SK-N-SH treated with all-trans-retinoic acid at 6 μM for 48 hours (cell line): ENCODE measurements around the gene AMBP.

Experiments used
- ATAC-seq: fragments of 200-7000 bp; cut with Tn5 transposase; 3 replicates; pipeline ENCODE4 v1.9.1; 2020; ENCODE audit warnings: mild to moderate bottlenecking, moderate library complexity
- ARNTL ChIP-seq: fragments of 450-650 bp; formaldehyde crosslinking; IDR thresholded peaks from 2 replicates; pipeline ENCODE4 v1.5.0; 2020; ENCODE audit warnings: low read depth, mild to moderate bottlenecking, moderate library complexity, borderline replicate concordance
- BACH2 ChIP-seq: fragments of 250-450 bp; sonication (Bioruptor Pico); IDR thresholded peaks from 2 replicates; pipeline ENCODE4 v1.9.0; 2021; ENCODE audit warnings: mild to moderate bottlenecking, borderline replicate concordance
- CSDC2 ChIP-seq: fragments of 250-450 bp; sonication (Bioruptor Pico); IDR thresholded peaks from 2 replicates; pipeline ENCODE4 v1.5.0; 2020; ENCODE audit warnings: mild to moderate bottlenecking, moderate library complexity
- GLIS3 ChIP-seq: fragments of 250-450 bp; sonication (Bioruptor Pico); IDR thresholded peaks from 2 replicates; pipeline ENCODE4 v1.5.0; 2020; ENCODE audit warnings: mild to moderate bottlenecking, moderate library complexity
- ISL1 ChIP-seq: fragments of 250-450 bp; sonication (Bioruptor Pico); IDR thresholded peaks from 2 replicates; pipeline ENCODE4 v2.1.2; 2022; ENCODE audit warnings: mild to moderate bottlenecking, moderate library complexity
- OSR1 ChIP-seq: fragments of 250-450 bp; sonication (Bioruptor Pico); IDR thresholded peaks from 2 replicates; pipeline ENCODE4 v1.8.0; 2022; ENCODE audit warnings: moderate library complexity, mild to moderate bottlenecking, inconsistent platforms
- PATZ1 ChIP-seq: fragments of 250-450 bp; sonication (Bioruptor Pico); IDR thresholded peaks from 2 replicates; pipeline ENCODE4 v1.8.0; 2020; ENCODE audit warnings: mild to moderate bottlenecking, moderate library complexity, borderline replicate concordance
- PPARA ChIP-seq: fragments of 250-450 bp; sonication (Bioruptor Pico); IDR thresholded peaks from 2 replicates; pipeline ENCODE4 v1.5.0; 2020; ENCODE audit warnings: mild to moderate bottlenecking, borderline replicate concordance
- RARB ChIP-seq: fragments of 250-450 bp; sonication (Bioruptor Pico); IDR thresholded peaks from 2 replicates; pipeline ENCODE4 v1.8.0; 2021; ENCODE audit warnings: mild to moderate bottlenecking, moderate library complexity
- SNAI2 ChIP-seq: fragments of 250-450 bp; sonication (Bioruptor Pico); IDR thresholded peaks from 2 replicates; pipeline ENCODE4 v1.5.0; 2020; ENCODE audit warnings: mild to moderate bottlenecking, moderate library complexity
- TCF4 ChIP-seq: fragments of 250-450 bp; sonication (Bioruptor Pico); IDR thresholded peaks from 2 replicates; pipeline ENCODE4 v1.8.0; 2021; ENCODE audit warnings: mild to moderate bottlenecking, moderate library complexity, borderline replicate concordance
- TOX ChIP-seq: fragments of 250-450 bp; sonication (Bioruptor Pico); IDR thresholded peaks from 2 replicates; pipeline ENCODE4 v1.8.0; 2021; ENCODE audit warnings: mild to moderate bottlenecking, moderate library complexity, borderline replicate concordance
- ZC3H10 ChIP-seq: fragments of 250-450 bp; sonication (Bioruptor Pico); IDR thresholded peaks from 2 replicates; pipeline ENCODE4 v1.5.1; 2021; ENCODE audit warnings: mild to moderate bottlenecking, moderate library complexity
- ZFP3 ChIP-seq: fragments of 250-450 bp; sonication (Bioruptor Pico); IDR thresholded peaks from 2 replicates; pipeline ENCODE4 v1.5.0; 2020; ENCODE audit warnings: mild to moderate bottlenecking, moderate library complexity
- ZNF565 ChIP-seq: fragments of 450-650 bp; formaldehyde crosslinking; conservative IDR thresholded peaks from 2 replicates; pipeline ENCODE4 v1.5.0; 2020; ENCODE audit warnings: low read depth, mild to moderate bottlenecking, moderate library complexity
- ZNF70 ChIP-seq: fragments of 450-650 bp; formaldehyde crosslinking; IDR thresholded peaks from 2 replicates; pipeline ENCODE4 v1.5.0; 2020; ENCODE audit warnings: mild to moderate bottlenecking, moderate library complexity
- TF ChIP-seq, protein P1 (sequence below): fragments of 250-450 bp; sonication (Bioruptor Pico); IDR thresholded peaks from 2 replicates; pipeline ENCODE4 v1.5.1; 2021; ENCODE audit warnings: mild to moderate bottlenecking, moderate library complexity
- TF ChIP-seq, protein P2 (sequence below): fragments of 250-450 bp; sonication (Bioruptor Pico); IDR thresholded peaks from 2 replicates; pipeline ENCODE4 v1.5.1; 2020; ENCODE audit warnings: low read depth, mild to moderate bottlenecking, moderate library complexity
- TF ChIP-seq, protein P3 (sequence below): fragments of 250-450 bp; sonication (Bioruptor Pico); IDR thresholded peaks from 2 replicates; pipeline ENCODE4 v1.8.0; 2021; ENCODE audit warnings: low read depth, mild to moderate bottlenecking, moderate library complexity, borderline replicate concordance
- TF ChIP-seq, protein P4 (sequence below): fragments of 250-450 bp; sonication (Bioruptor Pico); IDR thresholded peaks from 2 replicates; pipeline ENCODE4 v1.5.0; 2020; ENCODE audit warnings: mild to moderate bottlenecking, moderate library complexity

AMBP gene

GRCh38 chr9:114121227-114122135 is 43.4 kb upstream of the AMBP start:
- ATAC-seq: no peak
- no peak for TF ChIP-seq TOX (CRISPR knock-in tag)
- no peak for TF ChIP-seq TCF4 (CRISPR knock-in tag)
- TF ChIP-seq, protein P1, sequence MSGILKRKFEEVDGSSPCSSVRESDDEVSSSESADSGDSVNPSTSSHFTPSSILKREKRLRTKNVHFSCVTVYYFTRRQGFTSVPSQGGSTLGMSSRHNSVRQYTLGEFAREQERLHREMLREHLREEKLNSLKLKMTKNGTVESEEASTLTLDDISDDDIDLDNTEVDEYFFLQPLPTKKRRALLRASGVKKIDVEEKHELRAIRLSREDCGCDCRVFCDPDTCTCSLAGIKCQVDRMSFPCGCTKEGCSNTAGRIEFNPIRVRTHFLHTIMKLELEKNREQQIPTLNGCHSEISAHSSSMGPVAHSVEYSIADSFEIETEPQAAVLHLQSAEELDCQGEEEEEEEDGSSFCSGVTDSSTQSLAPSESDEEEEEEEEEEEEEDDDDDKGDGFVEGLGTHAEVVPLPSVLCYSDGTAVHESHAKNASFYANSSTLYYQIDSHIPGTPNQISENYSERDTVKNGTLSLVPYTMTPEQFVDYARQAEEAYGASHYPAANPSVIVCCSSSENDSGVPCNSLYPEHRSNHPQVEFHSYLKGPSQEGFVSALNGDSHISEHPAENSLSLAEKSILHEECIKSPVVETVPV (CRISPR knock-in tag): no peak
- TF ChIP-seq, protein P2, sequence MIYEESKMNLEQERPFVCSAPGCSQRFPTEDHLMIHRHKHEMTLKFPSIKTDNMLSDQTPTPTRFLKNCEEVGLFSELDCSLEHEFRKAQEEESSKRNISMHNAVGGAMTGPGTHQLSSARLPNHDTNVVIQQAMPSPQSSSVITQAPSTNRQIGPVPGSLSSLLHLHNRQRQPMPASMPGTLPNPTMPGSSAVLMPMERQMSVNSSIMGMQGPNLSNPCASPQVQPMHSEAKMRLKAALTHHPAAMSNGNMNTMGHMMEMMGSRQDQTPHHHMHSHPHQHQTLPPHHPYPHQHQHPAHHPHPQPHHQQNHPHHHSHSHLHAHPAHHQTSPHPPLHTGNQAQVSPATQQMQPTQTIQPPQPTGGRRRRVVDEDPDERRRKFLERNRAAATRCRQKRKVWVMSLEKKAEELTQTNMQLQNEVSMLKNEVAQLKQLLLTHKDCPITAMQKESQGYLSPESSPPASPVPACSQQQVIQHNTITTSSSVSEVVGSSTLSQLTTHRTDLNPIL (CRISPR knock-in tag): no peak
- no peak for TF ChIP-seq ZNF565 (CRISPR knock-in tag)
- no peak for TF ChIP-seq CSDC2 (CRISPR knock-in tag)
- TF ChIP-seq ZC3H10 (CRISPR knock-in tag): no peak
- no peak for TF ChIP-seq ISL1
- TF ChIP-seq ZFP3: no peak
- no peak for TF ChIP-seq PATZ1 (CRISPR knock-in tag)
- no peak for TF ChIP-seq PPARA (CRISPR knock-in tag)
- TF ChIP-seq ZNF70: no peak
- TF ChIP-seq OSR1 (CRISPR knock-in tag): no peak

DNA sequence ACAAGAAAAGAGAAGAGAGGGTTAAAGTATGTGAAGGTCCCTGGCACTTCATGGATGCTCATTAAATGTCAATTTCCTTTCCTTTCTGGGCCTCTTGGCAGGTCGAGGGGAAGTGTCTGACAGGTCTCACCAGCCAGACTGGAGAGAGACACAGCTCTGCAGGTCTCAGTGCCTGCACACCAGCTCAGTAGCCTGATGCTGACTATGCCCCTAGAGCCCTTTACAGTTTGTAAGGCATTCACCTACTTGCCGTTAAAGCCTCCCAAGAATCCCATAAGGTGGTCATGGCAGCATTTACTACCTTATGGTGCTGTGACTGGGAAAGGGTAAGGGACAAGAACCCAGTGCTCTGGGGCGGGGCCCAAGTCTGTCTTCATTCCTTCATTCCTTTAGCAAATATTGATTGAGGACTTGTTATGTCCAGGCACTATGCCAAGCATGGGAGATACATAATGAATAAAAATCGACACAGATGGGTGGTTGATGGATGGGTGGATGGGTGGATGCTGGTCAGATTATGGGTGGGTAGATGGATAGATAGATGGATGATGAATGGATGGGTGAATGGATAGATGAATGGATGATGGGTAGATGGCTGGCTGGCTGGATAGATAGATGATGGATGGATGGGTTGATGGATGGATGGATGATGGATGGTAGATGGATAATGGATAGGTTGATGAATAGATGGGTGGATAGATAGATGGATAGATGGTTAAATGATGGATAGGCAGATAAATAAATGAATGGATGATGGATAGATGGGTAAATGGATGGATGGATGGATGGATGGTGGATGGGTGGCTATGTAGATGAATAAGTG is 42.3 kb upstream of the AMBP start:
- no peak for TF ChIP-seq ZNF70
- TF ChIP-seq GLIS3 (CRISPR knock-in tag): no peak
- ATAC-seq: no peak

DNA sequence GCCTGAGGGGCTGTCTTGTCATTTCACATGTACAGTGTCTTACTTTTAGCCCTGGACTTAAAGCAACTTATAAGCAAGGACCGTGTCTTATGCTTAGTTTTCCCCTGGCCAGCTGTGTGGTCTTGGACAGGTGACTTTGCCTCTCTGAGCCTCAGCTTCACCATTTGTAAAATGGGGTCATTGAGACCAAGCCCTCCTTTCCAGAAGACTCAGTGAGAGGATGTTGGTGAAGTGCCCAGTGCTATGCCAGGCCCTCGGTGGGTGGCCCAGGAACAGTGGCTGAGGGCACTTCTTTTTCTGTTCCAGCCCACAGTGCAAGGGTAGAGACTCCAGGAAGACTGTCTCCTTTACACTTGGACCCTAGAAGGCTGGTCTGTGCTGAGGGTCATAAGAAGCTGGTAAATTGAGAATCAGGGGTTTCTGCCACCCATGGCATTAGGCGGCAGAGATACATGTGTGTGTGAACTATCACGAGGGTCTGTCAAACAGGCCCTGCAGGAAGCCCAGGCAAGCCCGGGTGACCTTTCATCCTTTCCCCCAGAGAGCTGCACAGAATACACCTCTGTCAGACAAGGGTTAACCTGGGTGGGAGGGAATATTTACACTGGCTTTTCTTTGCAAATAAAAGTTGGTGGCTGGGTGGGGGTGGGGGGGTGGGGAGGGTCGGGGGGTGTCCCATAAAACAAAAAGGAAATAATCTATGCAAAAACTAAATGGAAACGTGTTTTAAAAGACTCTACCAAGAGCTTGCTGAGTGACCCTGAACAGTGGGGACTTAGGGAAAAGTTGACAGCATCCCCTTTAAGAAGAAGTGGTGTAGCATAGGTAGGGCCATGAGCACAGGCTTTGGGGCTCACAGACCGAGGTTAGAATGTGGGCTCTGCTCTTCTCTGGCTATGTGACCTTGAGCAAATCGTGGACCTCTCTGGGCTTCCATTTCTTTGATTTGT is 41.4 kb upstream of the AMBP start:
- TF ChIP-seq, protein P3, sequence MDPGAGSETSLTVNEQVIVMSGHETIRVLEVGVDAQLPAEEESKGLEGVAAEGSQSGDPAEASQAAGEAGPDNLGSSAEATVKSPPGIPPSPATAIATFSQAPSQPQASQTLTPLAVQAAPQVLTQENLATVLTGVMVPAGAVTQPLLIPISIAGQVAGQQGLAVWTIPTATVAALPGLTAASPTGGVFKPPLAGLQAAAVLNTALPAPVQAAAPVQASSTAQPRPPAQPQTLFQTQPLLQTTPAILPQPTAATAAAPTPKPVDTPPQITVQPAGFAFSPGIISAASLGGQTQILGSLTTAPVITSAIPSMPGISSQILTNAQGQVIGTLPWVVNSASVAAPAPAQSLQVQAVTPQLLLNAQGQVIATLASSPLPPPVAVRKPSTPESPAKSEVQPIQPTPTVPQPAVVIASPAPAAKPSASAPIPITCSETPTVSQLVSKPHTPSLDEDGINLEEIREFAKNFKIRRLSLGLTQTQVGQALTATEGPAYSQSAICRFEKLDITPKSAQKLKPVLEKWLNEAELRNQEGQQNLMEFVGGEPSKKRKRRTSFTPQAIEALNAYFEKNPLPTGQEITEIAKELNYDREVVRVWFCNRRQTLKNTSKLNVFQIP (CRISPR knock-in tag): no peak
- TF ChIP-seq ZFP3: no peak
- no peak for TF ChIP-seq CSDC2 (CRISPR knock-in tag)
- TF ChIP-seq SNAI2: no peak
- TF ChIP-seq RARB (CRISPR knock-in tag): no peak
- TF ChIP-seq, protein P4, sequence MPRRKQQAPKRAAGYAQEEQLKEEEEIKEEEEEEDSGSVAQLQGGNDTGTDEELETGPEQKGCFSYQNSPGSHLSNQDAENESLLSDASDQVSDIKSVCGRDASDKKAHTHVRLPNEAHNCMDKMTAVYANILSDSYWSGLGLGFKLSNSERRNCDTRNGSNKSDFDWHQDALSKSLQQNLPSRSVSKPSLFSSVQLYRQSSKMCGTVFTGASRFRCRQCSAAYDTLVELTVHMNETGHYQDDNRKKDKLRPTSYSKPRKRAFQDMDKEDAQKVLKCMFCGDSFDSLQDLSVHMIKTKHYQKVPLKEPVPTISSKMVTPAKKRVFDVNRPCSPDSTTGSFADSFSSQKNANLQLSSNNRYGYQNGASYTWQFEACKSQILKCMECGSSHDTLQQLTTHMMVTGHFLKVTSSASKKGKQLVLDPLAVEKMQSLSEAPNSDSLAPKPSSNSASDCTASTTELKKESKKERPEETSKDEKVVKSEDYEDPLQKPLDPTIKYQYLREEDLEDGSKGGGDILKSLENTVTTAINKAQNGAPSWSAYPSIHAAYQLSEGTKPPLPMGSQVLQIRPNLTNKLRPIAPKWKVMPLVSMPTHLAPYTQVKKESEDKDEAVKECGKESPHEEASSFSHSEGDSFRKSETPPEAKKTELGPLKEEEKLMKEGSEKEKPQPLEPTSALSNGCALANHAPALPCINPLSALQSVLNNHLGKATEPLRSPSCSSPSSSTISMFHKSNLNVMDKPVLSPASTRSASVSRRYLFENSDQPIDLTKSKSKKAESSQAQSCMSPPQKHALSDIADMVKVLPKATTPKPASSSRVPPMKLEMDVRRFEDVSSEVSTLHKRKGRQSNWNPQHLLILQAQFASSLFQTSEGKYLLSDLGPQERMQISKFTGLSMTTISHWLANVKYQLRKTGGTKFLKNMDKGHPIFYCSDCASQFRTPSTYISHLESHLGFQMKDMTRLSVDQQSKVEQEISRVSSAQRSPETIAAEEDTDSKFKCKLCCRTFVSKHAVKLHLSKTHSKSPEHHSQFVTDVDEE (CRISPR knock-in tag): no peak
- no peak for TF ChIP-seq TOX (CRISPR knock-in tag)
- TF ChIP-seq ARNTL (CRISPR knock-in tag): no peak
- TF ChIP-seq BACH2 (CRISPR knock-in tag): no peak
- TF ChIP-seq ISL1: no peak
- TF ChIP-seq TCF4 (CRISPR knock-in tag): no peak
- TF ChIP-seq, protein P1 (CRISPR knock-in tag): no peak
- TF ChIP-seq PPARA (CRISPR knock-in tag): no peak
- no peak for TF ChIP-seq ZC3H10 (CRISPR knock-in tag)
- TF ChIP-seq, protein P2 (CRISPR knock-in tag): no peak
- no peak for ATAC-seq
